Choroid plexus epithelial cell (primary cell): ENCODE measurements around the gene APOC1.
"Not testable (repeated sequence)": the region's sequence is repeated elsewhere in the genome, so short reads cannot be mapped to it uniquely, and the experiment has no call there.

Experiments used
- DNase-seq: peaks from one replicate; pipeline ENCODE4 v3.0.0-alpha.2; 2010; ENCODE audit warnings: low read depth
- H3K4me3 ChIP-seq: 2 replicates; pipeline ENCODE4 v1.5.1; 2011; ENCODE audit warnings: low read depth, mild to moderate bottlenecking, control low read depth, low read length, moderate library complexity
- CTCF ChIP-seq: conservative IDR thresholded peaks from 2 replicates; pipeline ENCODE4 v1.5.1; 2011; ENCODE audit warnings: low read depth, mild to moderate bottlenecking, control low read depth, inconsistent platforms, low read length, moderate library complexity

The APOC1 gene

GRCh38 chr19:44908074-44908835, 6.2 kb upstream of the APOC1 start:
- no peak for DNase-seq
- no peak for TF ChIP-seq CTCF
- H3K4me3 ChIP-seq: no peak overlapping the region

- H3K4me3 ChIP-seq: no peak overlapping the region
- DNase-seq: no peak
- TF ChIP-seq CTCF: no peak
Measured at GRCh38 chr19:44908836-44909261, 5.6 kb upstream of the APOC1 start.

GRCh38 chr19:44909775-44910174, 4.6 kb upstream of the APOC1 start:
- no peak for DNase-seq
- no peak for TF ChIP-seq CTCF
- H3K4me3 ChIP-seq: no peak overlapping the region

- not testable (repeated sequence) for H3K4me3 ChIP-seq, DNase-seq
Measured at GRCh38 chr19:44911896-44912295, 2.5 kb upstream of the APOC1 start.

GRCh38 chr19:44912854-44913253, 1.6 kb upstream of the APOC1 start:
- TF ChIP-seq CTCF: no peak
- no peak overlapping the region for H3K4me3 ChIP-seq
- DNase-seq: no peak

GRCh38 chr19:44913512-44914432, 636 bp upstream of the APOC1 start:
- not testable (repeated sequence) for H3K4me3 ChIP-seq, DNase-seq

GRCh38 chr19:44924243-44924725, 9.9 kb downstream of the APOC1 start:
- TF ChIP-seq CTCF: no peak
- no peak for DNase-seq
- no peak overlapping the region for H3K4me3 ChIP-seq
